GM23248 (cell line): ENCODE data around the gene PLIN1.

Experiments
- EZH2 ChIP-seq: fragments of 200-600 bp; sonication (generic); IDR thresholded peaks from 2 replicates; pipeline ENCODE4 v1.6.1; 2018; ENCODE audit warnings: antibody characterized with exemption, mild to moderate bottlenecking; ENCODE audit not compliant: insufficient read depth, poor library complexity, severe bottlenecking
- EZH2phosphoT487 ChIP-seq: fragments of 200-600 bp; sonication (generic); IDR thresholded peaks from 2 replicates; pipeline ENCODE4 v1.6.1; 2018; ENCODE audit warnings: antibody characterized with exemption, moderate library complexity, mild to moderate bottlenecking, low read depth; ENCODE audit not compliant: insufficient read depth

- no peak for TF ChIP-seq EZH2
- no peak for TF ChIP-seq EZH2phosphoT487
Measured at GRCh38 chr15:89654847-89655805, 24.0 kb downstream of the PLIN1 start, which contains the start of gene KIF7.
